A549 (cell line): ENCODE results near the gene RNF152. TPM values are rescaled to one million over a fixed set of nuclear protein-coding genes. Genes with fewer than 3 reads are reported as not detected.

Source experiments
- ATAC-seq, 2 experiments: fragments of 200-7000 bp in 1 of 2; fragments of >200 bp in 1 of 2; cut with Nextera tagmentation in 1 of 2; cut with Tn5 transposase in 1 of 2; 3 replicates each; pipeline versions ENCODE4 v1.8.0 to v1.9.1; 2018 to 2020; ENCODE audit warnings: mild to moderate bottlenecking in 1 of 2, moderate library complexity in 1 of 2
- CTCF ChIA-PET: fragments of 300-600 bp; sonication (Branson Sonifier 250); formaldehyde crosslinking; extraction: SDS; loops from one replicate; lab custom pipeline; 2021; ENCODE audit warnings: antibody characterized with exemption, inconsistent platforms; lab: Yijun Ruan, JAX
- POLR2A ChIA-PET: fragments of 350-600 bp; formaldehyde crosslinking; extraction: SDS; loops from one replicate; lab custom pipeline; 2021; ENCODE audit warnings: antibody characterized with exemption, inconsistent platforms; lab: Yijun Ruan, JAX
- DNase-seq, 2 experiments: peaks; one replicate each; pipeline versions ENCODE4 v3.0.0 to v3.0.0-alpha.2; 2011 to 2016; ENCODE audit warnings: low read depth in 1 of 2, low spot score in 1 of 2
- FAIRE-seq: peaks from 2 replicates; lab custom pipeline; 2011; peaks lifted over from hg19 to GRCh38; lab: Jason Lieb, UNC
- H3K27ac ChIP-seq, 2 experiments: fragments of >200 bp; sonication (Bioruptor Twin); formaldehyde crosslinking; 3 replicates each; pipeline ENCODE4 v1.5.1; 2016 to 2017
- H3K4me1 ChIP-seq: fragments of >200 bp; sonication (Bioruptor Twin); formaldehyde crosslinking; 3 replicates; pipeline ENCODE4 v1.6.1; 2016
- H3K4me2 ChIP-seq: fragments of >200 bp; sonication (Bioruptor Twin); formaldehyde crosslinking; 3 replicates; pipeline ENCODE4 v1.6.1; 2016
- H3K4me3 ChIP-seq: fragments of >200 bp; sonication (Bioruptor Twin); formaldehyde crosslinking; 3 replicates; pipeline ENCODE4 v1.5.1; 2016
- H3K9me3 ChIP-seq: fragments of >200 bp; sonication (Bioruptor Twin); formaldehyde crosslinking; 3 replicates; pipeline ENCODE4 v1.6.1; 2016
- CEBPB ChIP-seq, 2 experiments: fragments of >200 bp in 1 of 2; sonication (Bioruptor Twin) in 1 of 2; formaldehyde crosslinking in 1 of 2; IDR thresholded peaks; 2 replicates each; pipeline ENCODE4 v1.6.1; 2012 to 2016
- CHD4 ChIP-seq: fragments of 200-600 bp; sonication (generic); IDR thresholded peaks from 2 replicates; pipeline ENCODE4 v1.6.1; 2016; ENCODE audit warnings: antibody characterized with exemption, mild to moderate bottlenecking, borderline replicate concordance
- EHF ChIP-seq: fragments of 250-450 bp; sonication (Bioruptor Pico); IDR thresholded peaks from 2 replicates; pipeline ENCODE4 v1.5.0; 2020; ENCODE audit warnings: mild to moderate bottlenecking
- EP300 ChIP-seq, 2 experiments: fragments of >200 bp; sonication (Bioruptor Twin); formaldehyde crosslinking; IDR thresholded peaks; 2 replicates in 1 of 2; 3 replicates in 1 of 2; pipeline ENCODE4 v1.6.1; 2016 to 2017
- HEYL ChIP-seq: fragments of 250-450 bp; sonication (Bioruptor Pico); IDR thresholded peaks from 2 replicates; pipeline ENCODE4 v1.8.0; 2021; ENCODE audit warnings: mild to moderate bottlenecking, moderate library complexity
- HOXB5 ChIP-seq: fragments of 250-450 bp; sonication (Bioruptor Pico); IDR thresholded peaks from 2 replicates; pipeline ENCODE4 v1.5.0; 2020; ENCODE audit warnings: mild to moderate bottlenecking, moderate library complexity
- JUNB ChIP-seq: fragments of >200 bp; sonication (Bioruptor Twin); formaldehyde crosslinking; IDR thresholded peaks from 2 replicates; pipeline ENCODE4 v1.6.1; 2016
- MAX ChIP-seq: IDR thresholded peaks from 2 replicates; pipeline ENCODE4 v1.6.1; 2012
- RARB ChIP-seq: fragments of 250-450 bp; sonication (Bioruptor Pico); IDR thresholded peaks from 2 replicates; pipeline ENCODE4 v1.8.0; 2021; ENCODE audit warnings: mild to moderate bottlenecking, moderate library complexity
- RCOR1 ChIP-seq: fragments of 150-350 bp; IDR thresholded peaks from 2 replicates; pipeline ENCODE4 v1.6.1; 2014; ENCODE audit warnings: antibody characterized with exemption, low read length, low read depth
- REST ChIP-seq: fragments of 200-600 bp; sonication (generic); IDR thresholded peaks from 2 replicates; pipeline ENCODE4 v1.6.1; 2016; ENCODE audit warnings: antibody characterized with exemption, mild to moderate bottlenecking, moderate library complexity
- SREBF2 ChIP-seq: fragments of 450-650 bp; IDR thresholded peaks from 2 replicates; pipeline ENCODE4 v1.6.1; 2014; ENCODE audit warnings: mild to moderate bottlenecking, moderate library complexity
- TFCP2L1 ChIP-seq: fragments of 250-450 bp; sonication (Bioruptor Pico); IDR thresholded peaks from 2 replicates; pipeline ENCODE4 v1.5.0; 2021; ENCODE audit warnings: mild to moderate bottlenecking
- TP53 ChIP-seq: fragments of 250-450 bp; sonication (Bioruptor Pico); IDR thresholded peaks from 2 replicates; pipeline ENCODE4 v1.5.0; 2021; ENCODE audit warnings: mild to moderate bottlenecking, moderate library complexity
- WGBS: methylation state at CpG from one replicate; pipeline ENCODE4 v1.1.6; 2017; ENCODE audit errors: missing lambda C conversion rate; 5-methylcytosine and 5-hydroxymethylcytosine counted together
- polyA plus RNA-seq, 4 experiments: library from polyadenylated mRNA; depleted of rRNA in 3 of 4; stranded (reverse); fragments of >200 nt; fragmentation: RNase III in 1 of 4; extraction: RNeasy Plus Mini Kit Qiagen cat#74134 plus additional on column Dnase treatment in 1 of 4; gene quantifications; 2 replicates in 3 of 4; 3 replicates in 1 of 4; pipeline ENCODE4 v1.2.3, GENCODE V29; 2011 to 2017
- TF ChIP-seq, protein P1 (sequence below): fragments of >200 bp; sonication (Bioruptor Twin); formaldehyde crosslinking; IDR thresholded peaks from 2 replicates; pipeline ENCODE4 v1.6.1; 2016
- TF ChIP-seq, protein P2 (sequence below): fragments of 250-450 bp; sonication (Bioruptor Pico); IDR thresholded peaks from 2 replicates; pipeline ENCODE4 v1.5.0; 2021; ENCODE audit warnings: mild to moderate bottlenecking, moderate library complexity, borderline replicate concordance

RNF152 gene
- polyA plus RNA-seq, 2 of the 4 experiments (the other 2 are of a cell fraction), result 0.12 TPM; not detected in 1

DNA sequence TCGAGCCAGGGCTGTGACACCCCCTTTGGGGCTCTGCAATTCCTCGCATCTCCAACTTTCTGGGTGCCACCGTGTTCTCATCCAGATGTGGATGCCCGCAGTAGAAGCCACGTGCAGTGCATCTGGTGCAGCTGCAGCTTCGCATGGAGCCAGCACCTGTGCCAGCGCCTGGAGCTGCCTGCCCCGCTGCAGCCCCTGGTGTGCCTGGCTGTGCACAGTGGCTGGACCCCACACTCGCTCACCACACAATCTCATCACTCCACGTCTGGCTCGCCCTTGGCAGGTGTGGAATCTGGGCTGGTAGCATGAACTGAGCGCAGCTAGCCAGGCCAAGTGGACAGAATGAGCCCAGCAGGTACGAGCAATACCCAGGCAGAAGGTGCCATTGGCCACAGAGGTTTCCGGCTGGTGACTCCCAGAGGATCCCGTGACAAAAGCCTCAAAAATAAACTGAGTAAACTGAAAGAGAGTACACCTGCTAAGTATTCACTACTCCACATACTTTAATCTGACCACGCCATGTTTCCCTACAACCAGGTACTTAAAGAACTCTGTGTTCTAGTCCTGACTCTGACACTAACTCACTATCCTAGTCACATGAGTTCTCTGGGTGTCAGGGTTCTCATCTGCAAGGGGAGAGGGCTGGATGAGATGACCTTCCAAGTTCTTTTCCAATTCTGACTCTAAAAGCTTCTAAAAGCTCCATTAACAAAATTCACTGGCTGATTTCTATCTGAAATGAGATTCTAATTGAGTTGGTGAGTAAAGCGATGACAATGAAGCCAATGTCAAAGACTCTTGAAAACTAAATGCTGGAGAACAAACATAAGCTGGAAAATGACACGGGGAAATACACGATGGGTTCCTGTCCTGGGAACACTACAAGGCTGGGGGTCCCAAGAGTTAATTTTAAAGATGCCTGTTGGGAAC is 37.1 kb downstream of the RNF152 start:
- CTCF ChIA-PET, result interaction anchor here (0.8 kb wide), 2 partner anchors 9 kb away, joined by 3 read pairs; no protein-coding TSS in a partner anchor
- FAIRE-seq, result no peak
- Histone ChIP-seq H3K9me3 (no peaks in the 10 kb centered on the region), H3K4me1 (no peaks in the 10 kb centered on the region), H3K4me3 (no peak overlapping the region), H3K27ac (no peak overlapping the region), H3K4me2 (no peak overlapping the region)
- TF ChIP-seq HEYL (CRISPR knock-in tag) (no peak), EP300 (IDR thresholded peaks at IDR 0.05) (no peak), SREBF2 (no peak), MAX (no peak), EHF (CRISPR knock-in tag) (no peak), CHD4 (no peak), HOXB5 (no peak), TP53 (CRISPR knock-in tag) (no peak), CEBPB (IDR thresholded peaks at IDR 0.05) (no peak)
- TF ChIP-seq, protein P1, sequence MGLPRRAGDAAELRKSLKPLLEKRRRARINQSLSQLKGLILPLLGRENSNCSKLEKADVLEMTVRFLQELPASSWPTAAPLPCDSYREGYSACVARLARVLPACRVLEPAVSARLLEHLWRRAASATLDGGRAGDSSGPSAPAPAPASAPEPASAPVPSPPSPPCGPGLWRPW, result no peak
- ATAC-seq, result no peak
- WGBS, result 37% methylated on average over 13 of the region's 19 CpGs
- POLR2A ChIA-PET, result no interaction called here
- DNase-seq, result no peak

- ChIA-PET CTCF (no interaction called here), POLR2A (no interaction called here)
- TF ChIP-seq RCOR1, result no peak
- Histone ChIP-seq H3K9me3 (no peaks in the 10 kb centered on the region), H3K4me1 (no peaks in the 10 kb centered on the region), H3K4me2 (no peak overlapping the region), H3K4me3 (no peak overlapping the region), H3K27ac (no peak overlapping the region)
- FAIRE-seq (no peak), ATAC-seq (no peak), DNase-seq (no peak)
- 38% methylated on average over 9 of the region's 9 CpGs for WGBS
These were observed 38.0 kb downstream of the RNF152 start for GRCh38 chr18:61854578-61855448.

GRCh38 chr18:61853855-61854254 is 39.0 kb downstream of the RNF152 start:
- no peak for DNase-seq
- ChIA-PET CTCF (no interaction called here), POLR2A (no interaction called here)
- Histone ChIP-seq H3K27ac (no peak overlapping the region), H3K9me3 (no peaks in the 10 kb centered on the region), H3K4me1 (no peaks in the 10 kb centered on the region), H3K4me2 (no peak overlapping the region), H3K4me3 (no peak overlapping the region)
- no peak for FAIRE-seq
- WGBS, result 8% methylated on average over 3 of the region's 3 CpGs
- ATAC-seq, result no peak
- TF ChIP-seq RARB (CRISPR knock-in tag), result no peak
- no peak for TF ChIP-seq REST
- TF ChIP-seq EHF (CRISPR knock-in tag), result no peak
- TF ChIP-seq TFCP2L1 (CRISPR knock-in tag), result no peak
- TF ChIP-seq JUNB, result no peak
- TF ChIP-seq, protein P2, sequence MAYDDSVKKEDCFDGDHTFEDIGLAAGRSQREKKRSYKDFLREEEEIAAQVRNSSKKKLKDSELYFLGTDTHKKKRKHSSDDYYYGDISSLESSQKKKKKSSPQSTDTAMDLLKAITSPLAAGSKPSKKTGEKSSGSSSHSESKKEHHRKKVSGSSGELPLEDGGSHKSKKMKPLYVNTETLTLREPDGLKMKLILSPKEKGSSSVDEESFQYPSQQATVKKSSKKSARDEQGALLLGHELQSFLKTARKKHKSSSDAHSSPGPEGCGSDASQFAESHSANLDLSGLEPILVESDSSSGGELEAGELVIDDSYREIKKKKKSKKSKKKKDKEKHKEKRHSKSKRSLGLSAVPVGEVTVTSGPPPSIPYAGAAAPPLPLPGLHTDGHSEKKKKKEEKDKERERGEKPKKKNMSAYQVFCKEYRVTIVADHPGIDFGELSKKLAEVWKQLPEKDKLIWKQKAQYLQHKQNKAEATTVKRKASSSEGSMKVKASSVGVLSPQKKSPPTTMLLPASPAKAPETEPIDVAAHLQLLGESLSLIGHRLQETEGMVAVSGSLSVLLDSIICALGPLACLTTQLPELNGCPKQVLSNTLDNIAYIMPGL, result no peak
